HG03457 (cell line): ENCODE results near the gene TSHZ2.

ENCODE experiments used
- ATAC-seq: cut with Tn5 transposase; IDR thresholded peaks from one replicate; pipeline ENCODE4 v1.9.1; 2021; ENCODE audit warnings: moderate number of reproducible peaks; ENCODE audit not compliant: unreplicated experiment

TSHZ2 gene

GRCh38 chr20:53370345-53370961 lies 398.3 kb downstream of the TSHZ2 start:
- no peak for ATAC-seq

DNA sequence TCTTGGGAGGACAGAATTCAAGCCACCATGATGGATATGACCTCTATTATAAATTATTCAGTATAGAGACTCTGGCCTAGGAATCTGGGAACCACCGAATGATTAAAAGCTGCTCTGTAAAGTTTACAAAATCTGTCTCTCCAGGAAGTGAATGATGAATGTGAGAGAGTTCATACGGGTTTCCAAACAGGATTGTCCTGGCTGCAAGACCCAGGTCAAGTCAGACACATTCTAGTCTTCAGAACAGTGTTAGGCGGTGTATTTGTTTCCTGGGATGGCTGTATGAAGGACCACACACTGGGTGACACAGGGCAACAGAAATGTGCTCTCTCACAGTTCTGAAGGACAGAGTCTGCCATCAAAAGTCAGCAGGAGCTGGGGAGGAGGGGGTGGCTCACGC lies 399.1 kb downstream of the TSHZ2 start:
- no peak for ATAC-seq

- ATAC-seq: no peak
These were observed 403.9 kb downstream of the TSHZ2 start for GRCh38 chr20:53376021-53376420.

GRCh38 chr20:53379014-53379832 lies 407.1 kb downstream of the TSHZ2 start:
- ATAC-seq: no peak

DNA sequence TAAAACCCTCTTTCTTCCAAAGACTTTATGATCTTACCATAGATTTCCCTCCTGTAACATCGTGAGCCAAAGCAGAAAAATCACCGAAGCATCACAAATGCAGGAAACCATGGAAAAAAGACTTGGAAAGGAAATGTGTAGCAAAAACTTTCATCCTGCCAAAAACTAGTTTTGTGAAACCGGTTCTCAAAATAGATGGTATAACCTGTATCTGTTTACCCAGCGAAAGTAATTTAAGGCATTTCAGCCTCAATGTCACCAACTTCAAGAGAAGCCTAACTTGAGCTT lies 407.6 kb downstream of the TSHZ2 start:
- no peak for ATAC-seq

- no peak for ATAC-seq
These were observed 409.6 kb downstream of the TSHZ2 start for GRCh38 chr20:53381568-53382262.

GRCh38 chr20:53382263-53382844 lies 410.2 kb downstream of the TSHZ2 start:
- no peak for ATAC-seq

- ATAC-seq: no peak
These were observed 411.8 kb downstream of the TSHZ2 start for GRCh38 chr20:53383916-53384315.

DNA sequence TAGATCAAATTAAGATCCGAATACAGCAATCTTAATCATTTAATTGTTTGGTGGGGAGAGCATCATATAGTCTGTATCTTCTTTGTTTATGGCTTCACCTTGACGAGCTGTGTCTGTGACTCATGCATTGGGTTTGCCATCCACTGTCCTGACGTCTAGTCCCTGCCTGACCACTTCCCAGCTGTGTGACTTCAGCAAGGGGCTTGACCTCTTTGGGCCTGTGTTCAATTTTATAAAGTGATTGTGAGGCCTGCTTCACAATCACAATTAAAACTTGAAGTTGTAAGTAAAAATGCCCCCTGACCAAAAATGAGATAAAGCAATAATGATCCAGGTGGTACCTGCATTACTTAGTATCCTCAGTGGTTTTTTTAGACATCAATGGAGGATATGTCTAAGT lies 412.2 kb downstream of the TSHZ2 start:
- no peak for ATAC-seq

DNA sequence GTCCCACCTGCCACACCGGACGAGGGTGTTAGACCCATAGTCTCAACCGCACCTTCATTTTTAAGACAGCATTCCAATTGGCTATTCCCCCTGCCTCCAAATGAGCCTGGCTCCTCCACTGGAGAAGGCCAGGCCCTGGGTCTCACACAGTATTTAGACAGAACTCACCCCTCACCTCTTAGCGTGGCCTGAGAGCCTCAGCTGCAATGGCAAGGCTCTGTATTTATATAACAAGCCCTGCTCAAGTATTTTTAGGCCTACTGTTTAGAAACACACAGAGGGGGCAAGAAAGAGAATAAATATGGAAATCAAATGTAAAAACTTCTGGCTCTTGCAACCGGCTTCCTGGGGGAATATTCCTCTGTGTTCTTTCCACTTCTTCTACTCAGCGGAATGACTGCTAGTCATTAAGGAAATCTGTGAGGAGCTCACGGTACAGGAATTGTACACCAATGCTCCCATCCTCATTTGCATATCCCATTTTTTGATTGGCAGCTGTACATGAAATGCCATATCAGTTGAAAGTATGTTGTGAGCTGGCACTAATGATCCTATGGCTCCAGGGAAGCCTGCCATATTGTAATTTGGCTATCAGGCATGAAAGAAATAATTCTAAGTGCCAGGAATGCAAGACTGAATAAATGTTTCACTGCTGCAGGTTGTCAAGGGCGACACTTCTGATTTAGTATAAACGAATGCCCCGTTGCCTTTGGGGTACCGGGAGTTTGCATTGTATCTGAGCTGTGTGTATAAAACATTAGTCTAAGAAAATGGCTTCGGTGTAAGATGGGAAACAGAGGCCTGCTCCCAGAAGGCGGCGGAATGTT lies 414.0 kb downstream of the TSHZ2 start:
- no peak for ATAC-seq

GRCh38 chr20:53387983-53388675 lies 416.0 kb downstream of the TSHZ2 start:
- no peak for ATAC-seq

- no peak for ATAC-seq
These were observed 417.6 kb downstream of the TSHZ2 start for GRCh38 chr20:53389516-53390300.

DNA sequence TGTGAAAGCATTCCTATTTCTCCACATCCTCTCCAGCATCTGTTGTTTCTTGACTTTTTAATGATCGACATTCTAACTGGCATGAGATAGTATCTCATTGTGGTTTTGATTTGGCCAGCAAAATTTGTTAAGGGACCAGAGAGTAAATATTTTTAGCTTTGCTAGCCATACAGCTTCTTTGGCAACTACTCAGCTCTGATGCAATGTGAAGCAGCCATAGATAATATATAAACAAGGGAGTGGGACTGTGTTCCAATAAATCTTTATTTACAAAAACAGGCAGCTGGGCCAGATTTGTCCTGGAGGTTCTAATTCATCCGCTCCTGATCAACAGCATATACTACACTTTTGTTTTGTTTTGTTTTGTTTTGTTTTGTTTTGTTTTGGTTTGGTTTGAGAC lies 418.6 kb downstream of the TSHZ2 start:
- ATAC-seq: no peak

- no peak for ATAC-seq
These were observed 422.3 kb downstream of the TSHZ2 start for GRCh38 chr20:53394433-53394832.

DNA sequence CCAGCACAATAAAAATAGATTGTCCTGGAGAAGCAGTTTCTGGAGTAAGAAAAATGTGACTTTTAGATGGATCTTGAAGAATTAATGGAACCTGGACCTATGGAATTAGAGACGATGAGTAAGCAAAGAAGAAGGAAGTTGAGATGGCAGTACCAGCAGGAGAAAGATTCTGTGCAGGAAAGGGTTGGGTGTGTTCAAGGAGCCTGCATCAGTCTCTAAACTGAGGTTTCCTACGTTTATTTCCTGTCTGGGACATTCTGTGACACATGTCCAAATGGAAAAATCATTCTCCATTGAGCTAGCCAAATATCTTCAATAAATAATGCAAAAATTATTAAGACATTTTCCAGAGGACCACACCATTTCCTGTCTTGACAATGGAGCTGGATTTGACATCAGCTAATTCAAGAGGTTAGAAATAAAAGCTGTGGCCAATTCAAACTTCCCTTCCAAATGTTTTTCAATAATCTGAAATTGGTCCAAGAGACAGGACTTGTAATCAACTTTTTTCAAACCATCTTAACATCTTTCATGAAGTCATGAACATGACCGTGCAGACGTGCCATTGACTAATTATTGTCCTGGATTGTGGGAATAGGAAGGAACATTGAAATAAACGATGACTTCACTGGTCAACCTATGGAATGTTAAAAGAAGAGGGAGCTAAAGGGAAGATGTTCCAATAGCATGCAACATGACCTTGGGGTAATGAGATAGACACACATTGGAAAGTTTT lies 423.2 kb downstream of the TSHZ2 start:
- no peak for ATAC-seq

GRCh38 chr20:53399083-53399482 lies 426.9 kb downstream of the TSHZ2 start:
- ATAC-seq: no peak

GRCh38 chr20:53399592-53400335 lies 427.6 kb downstream of the TSHZ2 start:
- ATAC-seq: no peak
